Panc1 (cell line): ENCODE results near the gene SHANK3.

ENCODE experiments used
- SIN3A ChIP-seq: IDR thresholded peaks from 2 replicates; pipeline ENCODE4 v1.6.1; 2012; ENCODE audit warnings: low read depth, mild to moderate bottlenecking, low read length, moderate library complexity, borderline replicate concordance; ENCODE audit not compliant: insufficient read depth
- TF ChIP-seq, protein P1 (sequence below): fragments of 450-650 bp; IDR thresholded peaks from 2 replicates; pipeline ENCODE4 v1.5.1; 2017; ENCODE audit warnings: mild to moderate bottlenecking

DNA sequence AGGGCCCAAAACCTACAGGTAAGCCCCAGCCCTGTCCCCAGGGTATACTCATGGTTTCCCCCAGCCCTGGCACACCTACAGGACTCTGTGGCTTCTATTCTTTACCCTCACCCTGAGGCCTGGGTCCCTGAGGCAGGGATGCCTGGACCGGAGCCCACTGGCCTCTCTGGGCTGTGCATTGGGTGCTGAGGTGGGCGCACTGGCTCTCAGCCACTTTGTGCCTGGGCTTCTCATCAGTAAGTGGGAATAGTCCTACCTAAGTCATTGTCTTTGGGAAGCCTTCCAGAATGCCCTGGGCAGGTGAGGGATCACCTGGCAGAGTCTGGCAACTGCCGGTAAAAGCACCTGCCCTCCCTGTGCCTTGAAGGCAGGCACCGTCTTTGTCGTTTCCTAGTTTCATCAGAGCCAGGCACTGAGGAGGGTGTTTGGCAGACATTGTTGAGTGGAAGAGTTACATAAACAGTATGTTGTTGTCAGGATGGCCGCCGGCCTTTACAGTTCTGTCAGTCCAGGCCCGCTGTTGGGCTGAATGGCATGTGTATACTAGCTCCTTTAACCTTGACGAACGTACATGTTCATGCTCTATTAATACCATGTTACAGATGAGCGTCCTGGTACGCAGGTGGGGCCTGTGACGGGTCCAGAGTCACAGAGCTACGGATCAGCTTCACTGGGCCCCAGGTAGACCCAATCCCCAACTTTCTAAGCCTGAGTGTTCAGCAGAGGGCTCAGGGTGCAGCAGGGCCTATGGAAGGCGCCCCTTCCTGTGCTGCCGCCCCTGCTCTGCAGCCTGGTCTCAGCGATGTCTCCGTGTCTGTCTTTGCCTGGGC is 23.0 kb downstream of the SHANK3 start:
- TF ChIP-seq, protein P1, sequence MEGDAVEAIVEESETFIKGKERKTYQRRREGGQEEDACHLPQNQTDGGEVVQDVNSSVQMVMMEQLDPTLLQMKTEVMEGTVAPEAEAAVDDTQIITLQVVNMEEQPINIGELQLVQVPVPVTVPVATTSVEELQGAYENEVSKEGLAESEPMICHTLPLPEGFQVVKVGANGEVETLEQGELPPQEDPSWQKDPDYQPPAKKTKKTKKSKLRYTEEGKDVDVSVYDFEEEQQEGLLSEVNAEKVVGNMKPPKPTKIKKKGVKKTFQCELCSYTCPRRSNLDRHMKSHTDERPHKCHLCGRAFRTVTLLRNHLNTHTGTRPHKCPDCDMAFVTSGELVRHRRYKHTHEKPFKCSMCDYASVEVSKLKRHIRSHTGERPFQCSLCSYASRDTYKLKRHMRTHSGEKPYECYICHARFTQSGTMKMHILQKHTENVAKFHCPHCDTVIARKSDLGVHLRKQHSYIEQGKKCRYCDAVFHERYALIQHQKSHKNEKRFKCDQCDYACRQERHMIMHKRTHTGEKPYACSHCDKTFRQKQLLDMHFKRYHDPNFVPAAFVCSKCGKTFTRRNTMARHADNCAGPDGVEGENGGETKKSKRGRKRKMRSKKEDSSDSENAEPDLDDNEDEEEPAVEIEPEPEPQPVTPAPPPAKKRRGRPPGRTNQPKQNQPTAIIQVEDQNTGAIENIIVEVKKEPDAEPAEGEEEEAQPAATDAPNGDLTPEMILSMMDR: no peak
- no peak for TF ChIP-seq SIN3A
